ENCODE data around the gene THBD. TPM values are rescaled to one million over a fixed set of nuclear protein-coding genes. Genes with fewer than 3 reads are reported as not detected.
A peak's percentile ranks its signal among the peaks of the same experiment; 100 is the strongest.
"Not testable (repeated sequence)": the region's sequence is repeated elsewhere in the genome, so short reads cannot be mapped to it uniquely, and the experiment has no call there.

THBD gene
- total RNA-seq, 2 experiments from 2014 or later: not detected

DNA sequence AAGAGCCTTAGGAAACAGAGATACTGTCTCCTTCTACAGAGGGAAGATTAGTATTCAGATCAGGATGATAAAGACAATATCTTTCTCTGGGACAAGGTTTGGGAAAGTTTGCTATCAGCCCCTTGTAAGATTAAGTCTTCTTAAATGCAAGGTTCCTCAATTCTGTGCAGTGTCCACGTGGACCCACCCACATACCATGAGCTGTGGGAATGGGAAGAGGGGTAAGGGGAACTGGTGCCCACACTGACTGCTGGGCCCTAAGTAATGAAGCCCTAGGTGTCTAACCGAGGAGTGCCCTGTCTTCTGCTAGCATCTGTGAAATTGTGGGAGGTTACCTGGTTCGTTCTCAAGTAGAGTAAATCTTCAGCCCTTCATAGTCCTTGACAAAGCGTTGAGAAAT lies 20.1 kb downstream of the THBD start:
- Mint-ChIP-seq H3K36me3 (ENCODE audit: low read depth) (no peaks in the 10 kb centered on the region), H3K9me3 (ENCODE audit: low read depth) (no peaks in the 10 kb centered on the region), H3K27ac (no peak overlapping the region), H3K27me3 (peaks cover 2% of the 10 kb centered on the region), H3K4me1 (no peaks in the 10 kb centered on the region), H3K4me3 (no peak overlapping the region)
- no peak for ATAC-seq
- ChIA-PET POLR2A (no interaction called here), CTCF (interaction anchor here (0.5 kb wide), 2 partner anchors 446 to 1446 kb away, joined by 3 read pairs; no protein-coding TSS in a partner anchor)
- DNase-seq: no peak
- intact Hi-C loops (cut with DNase I, micrococcal nuclease): no loop called here

GRCh38 chr20:23028392-23028791 lies 21.1 kb downstream of the THBD start:
- ChIA-PET POLR2A (no interaction called here), CTCF (interaction anchor here (0.8 kb wide), 1 partner anchor 10 kb away, joined by 3 read pairs; no protein-coding TSS in a partner anchor)
- intact Hi-C loops (cut with DNase I, micrococcal nuclease): no loop called here
- Mint-ChIP-seq H3K4me3 (no peak overlapping the region), H3K27me3 (peaks cover 2% of the 10 kb centered on the region), H3K36me3 (ENCODE audit: low read depth) (no peaks in the 10 kb centered on the region), H3K27ac (no peak overlapping the region), H3K9me3 (ENCODE audit: low read depth) (no peaks in the 10 kb centered on the region), H3K4me1 (no peaks in the 10 kb centered on the region)
- no peak for ATAC-seq
- no peak for DNase-seq

DNA sequence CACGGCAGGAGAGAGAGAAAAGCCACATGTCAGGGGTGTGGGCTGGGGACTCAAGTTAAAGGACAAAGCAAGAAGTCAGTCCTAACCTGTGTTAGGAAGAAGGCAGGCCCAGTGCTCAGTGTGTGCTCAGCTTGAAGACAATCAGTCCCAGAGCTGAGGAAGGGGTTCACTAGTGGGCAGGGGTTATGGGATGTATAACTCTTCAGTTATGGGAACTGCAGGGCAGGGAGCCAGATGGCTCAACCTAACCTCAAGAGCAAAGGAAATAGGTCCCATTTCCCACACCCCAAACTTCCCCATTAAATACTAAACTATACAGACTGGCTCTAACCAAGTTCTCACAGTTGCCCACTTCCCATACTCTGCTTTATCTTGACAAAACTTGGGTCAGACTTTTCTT lies 21.8 kb downstream of the THBD start:
- CTCF ChIA-PET: no interaction called here
- ATAC-seq: no peak
- Mint-ChIP-seq H3K9me3 (ENCODE audit: low read depth) (no peaks in the 10 kb centered on the region), H3K4me1 (no peaks in the 10 kb centered on the region), H3K36me3 (ENCODE audit: low read depth) (no peaks in the 10 kb centered on the region), H3K4me3 (no peak overlapping the region), H3K27ac (no peak overlapping the region), H3K27me3 (no peaks in the 10 kb centered on the region)
- intact Hi-C loops (cut with DNase I, micrococcal nuclease): no loop called here
- DNase-seq: no peak
- POLR2A ChIA-PET: no interaction called here

DNA sequence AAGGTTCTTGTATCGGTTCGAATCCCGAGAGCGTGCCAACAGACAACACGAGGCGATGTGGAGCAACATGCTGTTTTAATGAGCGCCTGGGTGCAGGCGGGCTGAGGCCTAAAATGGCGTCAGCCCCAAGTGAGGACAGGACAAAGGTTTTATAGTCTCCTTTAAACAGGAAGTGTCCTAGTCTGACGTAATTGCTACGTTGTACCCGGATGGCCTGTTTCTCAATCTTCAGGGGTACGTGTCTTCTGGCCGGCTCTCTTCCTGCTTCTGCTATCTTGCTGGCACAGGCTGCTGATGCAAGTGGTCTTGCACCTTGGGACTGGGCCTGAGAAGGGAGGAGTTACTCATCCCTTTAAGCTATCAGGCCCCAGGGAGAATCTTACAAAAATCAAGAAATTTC lies 24.0 kb downstream of the THBD start:
- DNase-seq; H3K4me3 Mint-ChIP-seq; H3K4me1 Mint-ChIP-seq; H3K9me3 Mint-ChIP-seq (ENCODE audit: low read depth); ATAC-seq; H3K27ac Mint-ChIP-seq; intact Hi-C loops (cut with DNase I, micrococcal nuclease); POLR2A ChIA-PET; H3K36me3 Mint-ChIP-seq (ENCODE audit: low read depth); H3K27me3 Mint-ChIP-seq; CTCF ChIA-PET: not testable (repeated sequence)

DNA sequence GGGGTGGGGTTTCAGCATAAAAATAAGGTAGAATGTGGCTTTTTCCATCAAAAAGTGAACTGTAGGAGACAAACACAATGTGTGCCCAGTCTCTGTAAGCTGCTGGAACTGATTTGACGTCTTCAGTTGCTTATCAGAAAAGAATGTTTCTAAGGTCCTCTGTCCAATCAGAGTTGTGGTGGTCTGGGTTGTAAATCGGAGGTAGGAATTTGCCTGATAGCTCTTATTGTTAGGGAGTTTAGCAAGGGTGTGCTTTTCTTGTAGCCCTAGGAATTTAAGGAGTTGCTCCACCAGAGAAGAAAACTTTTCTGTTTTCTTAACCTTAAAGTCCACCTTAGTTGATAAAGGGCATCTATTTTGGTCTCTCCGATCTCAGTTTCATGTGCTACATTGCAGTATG lies 24.8 kb downstream of the THBD start:
- CTCF ChIA-PET: no interaction called here

GRCh38 chr20:23023621-23024177 lies 25.8 kb downstream of the THBD start:
- CTCF ChIA-PET: no interaction called here
- H3K9me3 Mint-ChIP-seq (ENCODE audit: low read depth): no peaks in the 10 kb centered on the region
- H3K4me3 Mint-ChIP-seq: no peak overlapping the region
- H3K4me1 Mint-ChIP-seq: no peaks in the 10 kb centered on the region
- POLR2A ChIA-PET: no interaction called here
- no peaks in the 10 kb centered on the region for H3K27me3 Mint-ChIP-seq
- no peak overlapping the region for H3K27ac Mint-ChIP-seq
- H3K36me3 Mint-ChIP-seq (ENCODE audit: low read depth): no peaks in the 10 kb centered on the region
- ATAC-seq (no peak), DNase-seq (no peak)
- intact Hi-C loops (cut with DNase I, micrococcal nuclease): no loop called here

More for the DNA sequence above, 24.8 kb downstream of the THBD start:
- no peak overlapping the region for H3K27ac Mint-ChIP-seq
- no peaks in the 10 kb centered on the region for H3K27me3 Mint-ChIP-seq
- intact Hi-C loops (cut with DNase I, micrococcal nuclease): no loop called here
- no peak for ATAC-seq
- no peaks in the 10 kb centered on the region for H3K36me3 Mint-ChIP-seq (ENCODE audit: low read depth)
- H3K4me1 Mint-ChIP-seq: no peaks in the 10 kb centered on the region
- no peaks in the 10 kb centered on the region for H3K9me3 Mint-ChIP-seq (ENCODE audit: low read depth)
- H3K4me3 Mint-ChIP-seq: no peak overlapping the region
- POLR2A ChIA-PET: no interaction called here
- no peak for DNase-seq

DNA sequence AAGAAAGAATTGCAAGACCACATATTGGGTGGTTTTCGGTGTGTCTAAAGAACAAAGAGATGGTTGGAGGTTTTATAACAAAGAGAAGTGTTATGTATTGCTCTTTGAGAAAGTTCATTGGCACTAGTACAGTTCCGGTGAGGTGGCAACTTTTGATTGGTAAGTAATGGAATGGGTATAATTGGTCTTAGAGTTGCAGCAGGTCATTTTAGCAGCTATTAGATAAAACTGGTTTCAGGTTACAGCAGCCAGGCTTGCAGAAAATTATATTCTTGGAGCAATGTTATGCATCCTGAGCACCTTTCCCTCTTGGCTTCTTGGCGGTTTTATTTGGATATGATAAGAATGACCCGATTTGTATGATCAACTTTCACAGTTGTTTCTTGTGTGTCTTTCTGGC lies 26.6 kb downstream of the THBD start:
- intact Hi-C loops (cut with DNase I, micrococcal nuclease): no loop called here
- H3K27me3 Mint-ChIP-seq: no peaks in the 10 kb centered on the region
- no peaks in the 10 kb centered on the region for H3K9me3 Mint-ChIP-seq (ENCODE audit: low read depth)
- DNase-seq: no peak
- H3K4me1 Mint-ChIP-seq: no peaks in the 10 kb centered on the region
- ChIA-PET POLR2A (no interaction called here), CTCF (interaction anchor here (0.6 kb wide), 1 partner anchor 179 kb away, joined by 3 read pairs; no protein-coding TSS in a partner anchor)
- H3K4me3 Mint-ChIP-seq: no peak overlapping the region
- no peak overlapping the region for H3K27ac Mint-ChIP-seq
- no peak for ATAC-seq
- H3K36me3 Mint-ChIP-seq (ENCODE audit: low read depth): no peaks in the 10 kb centered on the region

- intact Hi-C loops (cut with DNase I, micrococcal nuclease): no loop called here
- Mint-ChIP-seq H3K4me3 (no peak overlapping the region), H3K4me1 (no peaks in the 10 kb centered on the region), H3K27me3 (no peaks in the 10 kb centered on the region), H3K27ac (no peak overlapping the region), H3K36me3 (ENCODE audit: low read depth) (no peaks in the 10 kb centered on the region), H3K9me3 (ENCODE audit: low read depth) (no peaks in the 10 kb centered on the region)
- DNase-seq: peak; percentile 10
- ChIA-PET CTCF (interaction anchor here (0.7 kb wide), 1 partner anchor 73 kb away, joined by 4 read pairs; no protein-coding TSS in a partner anchor), POLR2A (no interaction called here)
- no peak for ATAC-seq
Measured at GRCh38 chr20:23021951-23022350, 27.5 kb downstream of the THBD start.

GRCh38 chr20:23021541-23021940 lies 27.9 kb downstream of the THBD start:
- DNase-seq (no peak), ATAC-seq (no peak)
- no peaks in the 10 kb centered on the region for H3K9me3 Mint-ChIP-seq (ENCODE audit: low read depth)
- no peak overlapping the region for H3K27ac Mint-ChIP-seq
- ChIA-PET CTCF (no interaction called here), POLR2A (no interaction called here)
- intact Hi-C loops (cut with DNase I, micrococcal nuclease): no loop called here
- no peaks in the 10 kb centered on the region for H3K36me3 Mint-ChIP-seq (ENCODE audit: low read depth)
- no peaks in the 10 kb centered on the region for H3K4me1 Mint-ChIP-seq
- H3K27me3 Mint-ChIP-seq: no peaks in the 10 kb centered on the region
- no peak overlapping the region for H3K4me3 Mint-ChIP-seq

GRCh38 chr20:23020230-23021018 lies 29.0 kb downstream of the THBD start:
- no peaks in the 10 kb centered on the region for H3K27me3 Mint-ChIP-seq
- no peak overlapping the region for H3K4me3 Mint-ChIP-seq
- no peak overlapping the region for H3K27ac Mint-ChIP-seq
- ChIA-PET POLR2A (no interaction called here), CTCF (no interaction called here)
- DNase-seq (no peak), ATAC-seq (no peak)
- intact Hi-C loops (cut with DNase I, micrococcal nuclease): no loop called here
- no peaks in the 10 kb centered on the region for H3K36me3 Mint-ChIP-seq (ENCODE audit: low read depth)
- H3K9me3 Mint-ChIP-seq (ENCODE audit: low read depth): no peaks in the 10 kb centered on the region
- H3K4me1 Mint-ChIP-seq: no peaks in the 10 kb centered on the region

DNA sequence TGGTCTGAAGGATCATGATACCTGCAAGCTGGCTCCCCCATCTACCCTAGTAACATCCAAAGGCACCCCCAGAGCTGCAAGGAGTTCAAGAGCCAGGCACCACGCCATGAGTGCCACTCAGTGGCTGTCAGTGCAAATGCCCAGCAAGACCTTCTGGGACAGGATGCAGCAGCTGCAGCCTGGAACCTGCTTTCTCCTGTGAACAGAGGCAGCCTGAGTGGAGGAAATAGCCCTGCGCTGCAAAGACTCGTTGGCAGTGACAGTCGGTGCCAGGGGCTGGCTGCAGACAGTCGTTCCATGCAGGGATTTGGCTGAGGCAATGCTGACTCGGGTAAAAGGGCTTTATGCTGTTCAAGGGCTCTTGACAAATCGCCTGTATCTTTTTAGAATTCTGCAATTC lies 30.1 kb downstream of the THBD start:
- POLR2A ChIA-PET: no interaction called here
- Mint-ChIP-seq H3K4me3 (no peak overlapping the region), H3K27ac (no peak overlapping the region), H3K9me3 (ENCODE audit: low read depth) (no peaks in the 10 kb centered on the region), H3K4me1 (no peaks in the 10 kb centered on the region), H3K27me3 (no peaks in the 10 kb centered on the region), H3K36me3 (ENCODE audit: low read depth) (no peaks in the 10 kb centered on the region)
- CTCF ChIA-PET: no interaction called here
- DNase-seq (no peak), ATAC-seq (no peak)
- intact Hi-C loops (cut with DNase I, micrococcal nuclease): no loop called here

- POLR2A ChIA-PET: no interaction called here
- CTCF ChIA-PET: interaction anchor here (1.1 kb wide), 1 partner anchor 10 kb away, joined by 3 read pairs; no protein-coding TSS in a partner anchor
- Mint-ChIP-seq H3K27ac (no peak overlapping the region), H3K27me3 (no peaks in the 10 kb centered on the region), H3K4me1 (no peaks in the 10 kb centered on the region), H3K9me3 (ENCODE audit: low read depth) (no peaks in the 10 kb centered on the region), H3K4me3 (no peak overlapping the region), H3K36me3 (ENCODE audit: low read depth) (no peaks in the 10 kb centered on the region)
- intact Hi-C loops (cut with DNase I, micrococcal nuclease): no loop called here
- DNase-seq (no peak), ATAC-seq (no peak)
Measured at GRCh38 chr20:23018941-23019340, 30.5 kb downstream of the THBD start.

Measured in activated CD4-positive, alpha-beta T cell treated with anti-CD3 and anti-CD28 coated beads for 36 hours (primary cell).